ENCODE results near the gene ATP8A2.

- TF ChIP-seq, protein P1, sequence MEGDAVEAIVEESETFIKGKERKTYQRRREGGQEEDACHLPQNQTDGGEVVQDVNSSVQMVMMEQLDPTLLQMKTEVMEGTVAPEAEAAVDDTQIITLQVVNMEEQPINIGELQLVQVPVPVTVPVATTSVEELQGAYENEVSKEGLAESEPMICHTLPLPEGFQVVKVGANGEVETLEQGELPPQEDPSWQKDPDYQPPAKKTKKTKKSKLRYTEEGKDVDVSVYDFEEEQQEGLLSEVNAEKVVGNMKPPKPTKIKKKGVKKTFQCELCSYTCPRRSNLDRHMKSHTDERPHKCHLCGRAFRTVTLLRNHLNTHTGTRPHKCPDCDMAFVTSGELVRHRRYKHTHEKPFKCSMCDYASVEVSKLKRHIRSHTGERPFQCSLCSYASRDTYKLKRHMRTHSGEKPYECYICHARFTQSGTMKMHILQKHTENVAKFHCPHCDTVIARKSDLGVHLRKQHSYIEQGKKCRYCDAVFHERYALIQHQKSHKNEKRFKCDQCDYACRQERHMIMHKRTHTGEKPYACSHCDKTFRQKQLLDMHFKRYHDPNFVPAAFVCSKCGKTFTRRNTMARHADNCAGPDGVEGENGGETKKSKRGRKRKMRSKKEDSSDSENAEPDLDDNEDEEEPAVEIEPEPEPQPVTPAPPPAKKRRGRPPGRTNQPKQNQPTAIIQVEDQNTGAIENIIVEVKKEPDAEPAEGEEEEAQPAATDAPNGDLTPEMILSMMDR (IDR thresholded peaks at IDR 0.05; ENCODE audit: control extremely low read depth in 1 of 3, insufficient read depth in 1 of 3, low read depth in 1 of 3, low read length in 3 of 3): no peak
- TF ChIP-seq FOSL1 (IDR thresholded peaks at IDR 0.05; ENCODE audit: insufficient read depth, low read depth, low read length) (no peak), TAF1 (IDR thresholded peaks at IDR 0.05; ENCODE audit: low read depth, low read length) (no peak), EZH2 (IDR thresholded peaks at IDR 0.05; ENCODE audit: low read depth, low read length, severe bottlenecking) (no peak), HDAC6 (IDR thresholded peaks at IDR 0.05; ENCODE audit: low read depth, low read length) (no peak), TBP (IDR thresholded peaks at IDR 0.05; ENCODE audit: low read depth, low read length) (no peak), CBX8 (IDR thresholded peaks at IDR 0.05; ENCODE audit: borderline replicate concordance, low read depth, low read length) (no peak), POLR2A (IDR thresholded peaks at IDR 0.05; ENCODE audit: control extremely low read depth in 1 of 2, low read depth in 2 of 2, low read length in 2 of 2) (no peak), RBBP5 (IDR thresholded peaks at IDR 0.05; ENCODE audit: borderline replicate concordance, low read depth, low read length) (no peak), GABPA (IDR thresholded peaks at IDR 0.05; ENCODE audit: borderline replicate concordance, insufficient read depth, low read length) (no peak), POLR2AphosphoS5 (IDR thresholded peaks at IDR 0.05; ENCODE audit: low read depth, low read length) (no peak)
These were observed 261.3 kb downstream of the ATP8A2 start for GRCh38 chr13:25633093-25633492.

Measured in H1 (cell line).